H9 (cell line): ENCODE measurements around the gene SPTAN1. TPM values are rescaled to one million over a fixed set of nuclear protein-coding genes. Genes with fewer than 3 reads are reported as not detected.

Source experiments
- DNase-seq: peaks from one replicate; pipeline ENCODE4 v3.0.0-alpha.2; 2017
- H2AFZ ChIP-seq: one replicate; pipeline ENCODE4 v1.6.1; 2013; ENCODE audit warnings: mild to moderate bottlenecking, low read length, control low read depth, moderate library complexity
- H2AK5ac ChIP-seq: 2 replicates; pipeline ENCODE4 v1.6.1; 2013; ENCODE audit warnings: low read length, control low read depth, mixed read lengths; ENCODE audit not compliant: insufficient read length
- H2BK120ac ChIP-seq: one replicate; pipeline ENCODE4 v1.6.1; 2013; ENCODE audit warnings: low read depth, mild to moderate bottlenecking, low read length, control low read depth, inconsistent platforms; ENCODE audit not compliant: poor library complexity, severe bottlenecking
- H2BK12ac ChIP-seq: 2 replicates; pipeline ENCODE4 v1.6.1; 2013; ENCODE audit warnings: low read length, control low read depth, mixed read lengths, low read depth; ENCODE audit not compliant: insufficient read length
- H2BK15ac ChIP-seq: 2 replicates; pipeline ENCODE4 v1.6.1; 2013; ENCODE audit warnings: low read depth, low read length, control low read depth
- H2BK20ac ChIP-seq: one replicate; pipeline ENCODE4 v1.6.1; 2013; ENCODE audit warnings: low read depth, mild to moderate bottlenecking, low read length, control low read depth, inconsistent platforms; ENCODE audit not compliant: poor library complexity, severe bottlenecking
- H2BK5ac ChIP-seq: 2 replicates; pipeline ENCODE4 v1.6.1; 2013; ENCODE audit warnings: low read length, control low read depth, mixed read lengths; ENCODE audit not compliant: insufficient read length
- H3K14ac ChIP-seq: 2 replicates; pipeline ENCODE4 v1.6.1; 2013; ENCODE audit warnings: low read length, control low read depth; ENCODE audit not compliant: insufficient read depth
- H3K18ac ChIP-seq: 2 replicates; pipeline ENCODE4 v1.6.1; 2013; ENCODE audit warnings: low read depth, mild to moderate bottlenecking, mixed read lengths, low read length, control low read depth; ENCODE audit not compliant: insufficient read length
- H3K23ac ChIP-seq: 2 replicates; pipeline ENCODE4 v1.6.1; 2013; ENCODE audit warnings: low read length, control low read depth, mixed read lengths, low read depth; ENCODE audit not compliant: insufficient read length
- H3K23me2 ChIP-seq: 2 replicates; pipeline ENCODE4 v1.6.1; 2013; ENCODE audit warnings: low read depth, mild to moderate bottlenecking, mixed read lengths, low read length, control low read depth; ENCODE audit not compliant: insufficient read length, poor library complexity, severe bottlenecking
- H3K27ac ChIP-seq: 2 replicates; pipeline ENCODE4 v1.5.1; 2013; ENCODE audit warnings: low read length, control low read depth, mixed read lengths, low read depth; ENCODE audit not compliant: insufficient read length
- H3K27me3 ChIP-seq: 2 replicates; pipeline ENCODE4 v1.6.1; 2013; ENCODE audit warnings: low read length, control low read depth, inconsistent platforms; ENCODE audit not compliant: insufficient read depth
- H3K4ac ChIP-seq: 2 replicates; pipeline ENCODE4 v1.6.1; 2013; ENCODE audit warnings: low read depth, mild to moderate bottlenecking, control low read depth, inconsistent platforms, low read length, moderate library complexity
- H3K4me1 ChIP-seq: 2 replicates; pipeline ENCODE4 v1.6.1; 2013; ENCODE audit warnings: low read length, control low read depth, inconsistent platforms; ENCODE audit not compliant: insufficient read depth
- H3K4me2 ChIP-seq: 2 replicates; pipeline ENCODE4 v1.6.1; 2013; ENCODE audit warnings: low read length, control low read depth, mixed read lengths; ENCODE audit not compliant: insufficient read length, insufficient read depth
- H3K56ac ChIP-seq: 2 replicates; pipeline ENCODE4 v1.6.1; 2013; ENCODE audit warnings: low read depth, mild to moderate bottlenecking, mixed read lengths, low read length, control low read depth; ENCODE audit not compliant: insufficient read length
- H3K79me1 ChIP-seq: 2 replicates; pipeline ENCODE4 v1.6.1; 2013; ENCODE audit warnings: low read depth, mild to moderate bottlenecking, moderate library complexity, low read length, control low read depth, inconsistent platforms; ENCODE audit not compliant: insufficient read depth, poor library complexity, severe bottlenecking
- H3K79me2 ChIP-seq: 2 replicates; pipeline ENCODE4 v1.6.1; 2013; ENCODE audit warnings: low read length, control low read depth, inconsistent platforms; ENCODE audit not compliant: insufficient read depth
- H3K9ac ChIP-seq: 2 replicates; pipeline ENCODE4 v1.6.1; 2013; ENCODE audit warnings: low read length, control low read depth, mixed read lengths; ENCODE audit not compliant: insufficient read length; ENCODE audit errors: extremely low read depth
- H3K9me3 ChIP-seq: one replicate; pipeline ENCODE4 v1.6.1; 2013; ENCODE audit warnings: low read depth, low read length, inconsistent platforms; ENCODE audit not compliant: control insufficient read depth
- H3T11ph ChIP-seq: one replicate; pipeline ENCODE4 v1.6.1; 2013; ENCODE audit warnings: mild to moderate bottlenecking, low read length, control low read depth, inconsistent platforms
- H4K20me1 ChIP-seq: one replicate; pipeline ENCODE4 v1.6.1; 2013; ENCODE audit not compliant: control insufficient read depth, insufficient read length, insufficient read depth
- H4K5ac ChIP-seq: 2 replicates; pipeline ENCODE4 v1.6.1; 2013; ENCODE audit warnings: low read depth, mild to moderate bottlenecking, mixed read lengths, low read length, control low read depth; ENCODE audit not compliant: insufficient read length
- H4K8ac ChIP-seq: replicated peaks from 2 replicates; pipeline ENCODE4 v1.6.1; 2013; ENCODE audit warnings: low read length, control low read depth, mixed read lengths, low read depth; ENCODE audit not compliant: insufficient read length
- H4K91ac ChIP-seq: 2 replicates; pipeline ENCODE4 v1.6.1; 2013; ENCODE audit warnings: low read depth, mild to moderate bottlenecking, moderate library complexity, mixed read lengths, low read length, control low read depth; ENCODE audit not compliant: insufficient read length
- H3K27ac Mint-ChIP-seq, 3 experiments: 2 replicates in 2 of 3; 3 replicates in 1 of 3; pipeline ENCODE4 v1.8.0; 2020 to 2021; ENCODE audit warnings: mixed read lengths in 3 of 3, mild to moderate bottlenecking in 1 of 3, moderate library complexity in 1 of 3
- H3K27me3 Mint-ChIP-seq: 2 replicates; pipeline ENCODE4 v1.8.0; 2021; ENCODE audit warnings: low read depth, mild to moderate bottlenecking, moderate library complexity, mixed read lengths
- H3K36me3 Mint-ChIP-seq, 3 experiments: 2 replicates in 2 of 3; 3 replicates in 1 of 3; pipeline ENCODE4 v1.8.0; 2020 to 2021; ENCODE audit warnings: low read depth in 3 of 3, mixed read lengths in 3 of 3; ENCODE audit not compliant: insufficient read depth in 1 of 3
- H3K4me1 Mint-ChIP-seq, 2 experiments: 2 replicates each; pipeline ENCODE4 v1.8.0; 2020; ENCODE audit warnings: mixed read lengths in 2 of 2
- H3K4me3 Mint-ChIP-seq, 2 experiments: 2 replicates in 1 of 2; 3 replicates in 1 of 2; pipeline ENCODE4 v1.8.0; 2020 to 2021; ENCODE audit warnings: mild to moderate bottlenecking in 2 of 2, mixed read lengths in 2 of 2, moderate library complexity in 1 of 2
- H3K9me3 Mint-ChIP-seq, 2 experiments: 2 replicates in 1 of 2; 3 replicates in 1 of 2; pipeline ENCODE4 v1.8.0; 2020; ENCODE audit warnings: mild to moderate bottlenecking in 2 of 2, mixed read lengths in 2 of 2, moderate library complexity in 1 of 2
- WGBS: extraction: QIAGEN DNeasy Blood & Tissue Kit; methylation state at CpG from one replicate; pipeline ENCODE4 v1.1.7; 2013; ENCODE audit warnings: missing lambda C conversion rate, low lambda C conversion rate, mixed read lengths; ENCODE audit not compliant: insufficient read length; ENCODE audit errors: extremely low coverage; 5-methylcytosine and 5-hydroxymethylcytosine counted together
- total RNA-seq: library from RNA; stranded (reverse); gene quantifications from 2 replicates; pipeline ENCODE4 v1.2.1, GENCODE V29; 2021
- TF ChIP-seq, protein P1 (sequence below): fragments of 200-600 bp; sonication (generic); conservative IDR thresholded peaks from 3 replicates; pipeline ENCODE4 v1.8.0; 2021; ENCODE audit warnings: antibody characterized with exemption, mild to moderate bottlenecking

SPTAN1 gene
- total RNA-seq, 1 experiment from 2014 or later: 213 TPM

DNA sequence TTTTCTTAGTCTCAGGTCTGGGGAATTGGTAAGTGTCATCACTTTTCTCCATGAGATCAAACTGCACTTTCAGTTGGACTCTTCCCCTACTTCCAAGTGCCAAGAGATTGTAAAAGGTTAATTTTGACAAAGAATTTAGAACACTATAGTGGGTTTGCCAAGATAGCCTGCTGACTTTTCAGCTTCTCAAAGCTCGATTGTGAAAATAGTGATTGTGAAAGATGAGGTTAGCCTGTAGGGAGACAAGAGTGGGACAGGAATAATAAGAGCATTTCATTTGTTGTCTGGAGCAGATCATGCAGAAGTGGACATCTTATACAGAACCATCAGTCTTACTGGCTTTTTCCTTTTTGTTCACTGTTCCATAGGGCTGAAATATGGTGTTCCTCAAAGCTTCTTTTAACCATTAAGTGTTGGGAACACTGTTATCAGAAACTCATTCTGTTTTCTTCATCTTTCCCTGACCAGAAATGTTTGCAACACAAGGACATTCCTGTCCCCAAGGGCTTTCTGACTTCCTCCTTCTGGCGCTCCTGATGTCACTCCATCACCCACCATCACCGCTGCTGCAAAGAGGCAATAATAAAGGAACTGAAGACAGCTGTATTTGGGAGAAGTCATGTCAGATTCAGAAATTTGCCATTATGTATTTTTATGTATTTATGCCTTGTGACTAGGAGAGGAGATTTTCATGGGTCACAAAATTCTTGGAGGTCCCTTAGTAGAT, 11.6 kb upstream of the SPTAN1 start:
- Histone ChIP-seq H4K5ac (no peak overlapping the region), H3K27me3 (no peaks in the 10 kb centered on the region), H3K4me2 (no peak overlapping the region), H3K23ac (no peak overlapping the region), H2BK5ac (no peak overlapping the region), H2AFZ (no peak overlapping the region), H3K79me1 (no peaks in the 10 kb centered on the region), H2BK12ac (no peak overlapping the region), H3K14ac (no peak overlapping the region), H3K4me1 (no peaks in the 10 kb centered on the region), H2AK5ac (no peak overlapping the region), H3K9me3 (no peaks in the 10 kb centered on the region), H2BK120ac (no peak overlapping the region), H2BK15ac (no peak overlapping the region), H3K18ac (no peak overlapping the region), H4K8ac (no peak overlapping the region), H3K56ac (no peak overlapping the region), H3K27ac (no peak overlapping the region), H3T11ph (no peak overlapping the region), H4K91ac (no peak overlapping the region), H4K20me1 (no peaks in the 10 kb centered on the region), H3K4ac (no peak overlapping the region), H3K23me2 (no peaks in the 10 kb centered on the region), H3K79me2 (no peaks in the 10 kb centered on the region), H2BK20ac (no peak overlapping the region), H3K9ac (no peak overlapping the region)
- Mint-ChIP-seq H3K36me3 (peaks cover 2 to 54% (median 15%) of the 10 kb centered on the region in 3 experiments; a peak in 5 of 7 replicates), H3K27ac (no peak overlapping the region), H3K9me3 (no peaks in the 10 kb centered on the region), H3K4me1 (no peaks in the 10 kb centered on the region), H3K4me3 (no peak overlapping the region), H3K27me3 (no peaks in the 10 kb centered on the region)
- TF ChIP-seq, protein P1, sequence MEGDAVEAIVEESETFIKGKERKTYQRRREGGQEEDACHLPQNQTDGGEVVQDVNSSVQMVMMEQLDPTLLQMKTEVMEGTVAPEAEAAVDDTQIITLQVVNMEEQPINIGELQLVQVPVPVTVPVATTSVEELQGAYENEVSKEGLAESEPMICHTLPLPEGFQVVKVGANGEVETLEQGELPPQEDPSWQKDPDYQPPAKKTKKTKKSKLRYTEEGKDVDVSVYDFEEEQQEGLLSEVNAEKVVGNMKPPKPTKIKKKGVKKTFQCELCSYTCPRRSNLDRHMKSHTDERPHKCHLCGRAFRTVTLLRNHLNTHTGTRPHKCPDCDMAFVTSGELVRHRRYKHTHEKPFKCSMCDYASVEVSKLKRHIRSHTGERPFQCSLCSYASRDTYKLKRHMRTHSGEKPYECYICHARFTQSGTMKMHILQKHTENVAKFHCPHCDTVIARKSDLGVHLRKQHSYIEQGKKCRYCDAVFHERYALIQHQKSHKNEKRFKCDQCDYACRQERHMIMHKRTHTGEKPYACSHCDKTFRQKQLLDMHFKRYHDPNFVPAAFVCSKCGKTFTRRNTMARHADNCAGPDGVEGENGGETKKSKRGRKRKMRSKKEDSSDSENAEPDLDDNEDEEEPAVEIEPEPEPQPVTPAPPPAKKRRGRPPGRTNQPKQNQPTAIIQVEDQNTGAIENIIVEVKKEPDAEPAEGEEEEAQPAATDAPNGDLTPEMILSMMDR: no peak
- DNase-seq: no peak
- WGBS: no CpG with 5 or more reads among the region's 3 CpGs
